ENCODE data around the gene CHRM5.

GRCh38 chr15:34109797-34110663 is 141.7 kb downstream of the CHRM5 start:
- TF ChIP-seq CTCF (conservative IDR thresholded peaks at IDR 0.05) (peak; percentile 81), ZFX (IDR thresholded peaks at IDR 0.05) (no peak)
